OCI-LY7 (cell line): ENCODE results near the gene KDM1B.

Source experiments
- CTCF ChIP-seq: fragments of 200-600 bp; sonication (generic); conservative IDR thresholded peaks from 2 replicates; pipeline ENCODE4 v1.5.1; 2014; ENCODE audit warnings: mild to moderate bottlenecking, antibody characterized with exemption, low read length, moderate library complexity, mixed read lengths
- EZH2phosphoT487 ChIP-seq: fragments of 200-600 bp; sonication (generic); IDR thresholded peaks from 2 replicates; pipeline ENCODE4 v1.6.1; 2018; ENCODE audit warnings: low read depth, borderline replicate concordance, mild to moderate bottlenecking, mixed run types, antibody characterized with exemption, low read length, moderate library complexity, mixed read lengths

GRCh38 chr6:18178960-18179615, 23.9 kb downstream of the KDM1B start:
- no peak for TF ChIP-seq CTCF
- TF ChIP-seq EZH2phosphoT487, result no peak
